HepG2 (cell line): ENCODE results near the gene ANKS1A. TPM values are rescaled to one million over a fixed set of nuclear protein-coding genes. Genes with fewer than 3 reads are reported as not detected.

ENCODE experiments used
- ARNT2 ChIP-seq: sonication (generic); formaldehyde crosslinking; IDR thresholded peaks from 2 replicates; pipeline ENCODE4 v1.8.0; 2022; ENCODE audit warnings: mild to moderate bottlenecking, low read depth, missing genetic modification reagents, moderate library complexity
- ERF ChIP-seq: IDR thresholded peaks from 2 replicates; pipeline ENCODE4 v1.6.1; 2018; ENCODE audit warnings: missing biosample characterization, missing genetic modification reagents
- ISX ChIP-seq: sonication (generic); formaldehyde crosslinking; conservative IDR thresholded peaks from 2 replicates; pipeline ENCODE4 v1.5.0; 2020; ENCODE audit warnings: missing genetic modification reagents
- KLF6 ChIP-seq: IDR thresholded peaks from 2 replicates; pipeline ENCODE4 v1.8.0; 2016; ENCODE audit warnings: missing biosample characterization, missing genetic modification reagents
- NKX3-1 ChIP-seq: sonication (generic); formaldehyde crosslinking; IDR thresholded peaks from 2 replicates; pipeline ENCODE4 v1.5.0; 2020; ENCODE audit warnings: missing genetic modification reagents
- NR2F6 ChIP-seq, 2 experiments: IDR thresholded peaks; 2 replicates each; pipeline ENCODE4 v1.6.1; 2016; ENCODE audit warnings: antibody characterized with exemption in 1 of 2, mild to moderate bottlenecking in 1 of 2
- PLRG1 ChIP-seq: fragments of 450-650 bp; conservative IDR thresholded peaks from 2 replicates; pipeline ENCODE4 v1.6.1; 2016
- PRPF4 ChIP-seq: fragments of 200-400 bp; formaldehyde crosslinking; IDR thresholded peaks from 2 replicates; pipeline ENCODE4 v1.6.1; 2016; ENCODE audit warnings: low read length, low read depth; ENCODE audit not compliant: poor library complexity, severe bottlenecking
- RBAK ChIP-seq: sonication (generic); formaldehyde crosslinking; IDR thresholded peaks from 2 replicates; pipeline ENCODE4 v1.5.1; 2020; ENCODE audit warnings: mild to moderate bottlenecking, missing genetic modification reagents
- TEAD3 ChIP-seq: optimal IDR thresholded peaks from 2 replicates; pipeline ENCODE3; 2016; ENCODE audit warnings: borderline replicate concordance
- ZBTB3 ChIP-seq: sonication (generic); formaldehyde crosslinking; IDR thresholded peaks from 2 replicates; pipeline ENCODE4 v1.4.0; 2020; ENCODE audit warnings: low read depth, mild to moderate bottlenecking, moderate library complexity, missing genetic modification reagents, borderline replicate concordance
- ZFAT ChIP-seq: sonication (generic); formaldehyde crosslinking; conservative IDR thresholded peaks from 2 replicates; pipeline ENCODE4 v1.8.1; 2023; ENCODE audit warnings: missing genetic modification reagents, inconsistent platforms
- ZFP36 ChIP-seq: fragments of 150-350 bp; IDR thresholded peaks from 2 replicates; pipeline ENCODE4 v1.6.1; 2018; ENCODE audit warnings: borderline replicate concordance, low read length, low read depth; ENCODE audit not compliant: partially characterized antibody
- ZNF335 ChIP-seq: sonication (generic); formaldehyde crosslinking; IDR thresholded peaks from 2 replicates; pipeline ENCODE4 v1.4.0; 2020; ENCODE audit warnings: missing genetic modification reagents
- ZNF441 ChIP-seq: sonication (generic); formaldehyde crosslinking; IDR thresholded peaks from 2 replicates; pipeline ENCODE4 v1.7.0; 2021; ENCODE audit warnings: missing genetic modification reagents, borderline replicate concordance
- ZNF749 ChIP-seq: sonication (generic); formaldehyde crosslinking; IDR thresholded peaks from 2 replicates; pipeline ENCODE4 v1.8.0; 2022; ENCODE audit warnings: mild to moderate bottlenecking, missing genetic modification reagents, moderate library complexity, borderline replicate concordance
- ZNF788 ChIP-seq: sonication (generic); formaldehyde crosslinking; IDR thresholded peaks from 2 replicates; pipeline ENCODE4 v1.5.0; 2020; ENCODE audit warnings: mild to moderate bottlenecking, missing genetic modification reagents, borderline replicate concordance
- ZSCAN9 ChIP-seq: IDR thresholded peaks from 2 replicates; pipeline ENCODE4 v1.6.1; 2016; ENCODE audit warnings: borderline replicate concordance
- ZZZ3 ChIP-seq: sonication (generic); formaldehyde crosslinking; IDR thresholded peaks from 2 replicates; pipeline ENCODE4 v1.4.0; 2020; ENCODE audit warnings: missing genetic modification reagents, mild to moderate bottlenecking, borderline replicate concordance
- polyA plus RNA-seq, 8 experiments: library from polyadenylated mRNA; depleted of rRNA in 3 of 8; stranded (reverse) in 7 of 8; unstranded in 1 of 8; fragments of >200 nt; fragmentation: Illumina TruSeq in 4 of 8; extraction: Trizol in 4 of 8; gene quantifications; 2 replicates each; pipeline versions ENCODE4 v1.2.1 to v1.2.3, GENCODE V29; 2011 to 2016; ENCODE audit warnings: low read depth in 4 of 8, missing spikeins in 1 of 8, mixed read lengths in 1 of 8; ENCODE audit not compliant: insufficient read depth in 1 of 8
- total RNA-seq, 5 experiments: library from RNA; depleted of rRNA; stranded (reverse); fragments of >200 nt; fragmentation: Illumina TruSeq; extraction: Trizol; gene quantifications; 2 replicates each; pipeline ENCODE4 v1.2.3, GENCODE V29; 2016; ENCODE audit warnings: low read depth in 1 of 5
- TF ChIP-seq, protein P1 (sequence below): sonication (generic); formaldehyde crosslinking; IDR thresholded peaks from 2 replicates; pipeline ENCODE4 v1.4.0; 2020; ENCODE audit warnings: low read depth, mild to moderate bottlenecking, missing genetic modification reagents
- TF ChIP-seq, protein P2 (sequence below), 2 experiments: sonication (generic) in 1 of 2; formaldehyde crosslinking in 1 of 2; IDR thresholded peaks; 2 replicates each; pipeline versions ENCODE4 v1.5.1 to v1.6.1; 2011 to 2020; ENCODE audit warnings: borderline replicate concordance in 1 of 2, low read depth in 1 of 2, low read length in 1 of 2, mild to moderate bottlenecking in 1 of 2, missing genetic modification reagents in 1 of 2, moderate library complexity in 1 of 2
- TF ChIP-seq, protein P3 (sequence below): sonication (generic); formaldehyde crosslinking; IDR thresholded peaks from 2 replicates; pipeline ENCODE4 v1.8.1; 2023; ENCODE audit warnings: mild to moderate bottlenecking, missing genetic modification reagents, borderline replicate concordance
- TF ChIP-seq, protein P4 (sequence below): sonication (generic); formaldehyde crosslinking; IDR thresholded peaks from 2 replicates; pipeline ENCODE4 v1.8.0; 2023; ENCODE audit warnings: mild to moderate bottlenecking, missing genetic modification reagents

ANKS1A gene
- total and polyA plus RNA-seq, 2 of the 13 experiments (the other 11 are each of a cell fraction or from before 2014, with no cell fraction given), result 7.2 to 15.1 TPM

DNA sequence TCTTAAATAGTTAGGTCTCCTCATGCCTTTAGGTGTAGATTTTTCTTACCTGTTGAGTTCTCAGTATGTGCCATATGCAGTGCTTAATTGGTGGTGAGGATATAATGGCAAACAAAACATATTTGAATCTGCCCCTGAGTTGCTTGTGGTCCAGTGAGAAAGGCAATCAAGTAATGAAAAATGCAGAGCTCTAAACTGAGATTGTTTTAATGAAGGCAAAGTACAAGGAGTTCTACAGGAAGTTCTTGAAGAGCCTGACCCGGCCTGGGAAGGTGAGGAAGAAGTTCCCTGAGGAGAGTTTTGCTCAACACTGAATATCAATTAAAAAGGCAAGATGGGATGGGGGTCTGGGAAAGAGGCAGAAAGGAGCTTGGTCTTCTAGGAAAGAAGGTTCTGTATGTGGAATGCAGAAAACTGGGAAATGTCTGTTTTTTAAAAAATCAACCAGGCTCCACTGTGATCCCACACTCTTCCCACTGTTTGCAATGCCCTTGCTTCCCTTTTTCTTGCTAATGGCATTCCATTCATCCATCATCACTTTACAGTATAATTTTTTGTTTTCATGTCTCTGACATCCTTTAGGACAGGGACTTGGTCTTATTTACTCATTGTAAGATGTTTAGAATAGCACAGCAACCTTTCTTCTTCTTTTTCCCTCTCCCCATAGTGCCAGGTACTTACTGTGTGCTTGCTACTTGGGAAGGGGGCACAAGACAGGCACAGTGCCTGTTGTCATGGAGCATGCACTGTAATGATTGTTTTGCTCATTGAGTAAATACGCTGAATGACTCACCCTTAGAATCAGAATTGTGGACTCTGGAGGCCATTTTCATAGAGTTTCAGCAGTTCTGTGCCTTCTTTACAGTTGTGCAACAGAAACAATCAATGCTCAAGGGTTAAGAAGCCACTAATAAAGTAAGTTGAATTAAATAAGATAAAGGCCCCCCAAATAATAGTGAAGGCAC lies 64.3 kb downstream of the ANKS1A start (continued):
- TF ChIP-seq, protein P1, sequence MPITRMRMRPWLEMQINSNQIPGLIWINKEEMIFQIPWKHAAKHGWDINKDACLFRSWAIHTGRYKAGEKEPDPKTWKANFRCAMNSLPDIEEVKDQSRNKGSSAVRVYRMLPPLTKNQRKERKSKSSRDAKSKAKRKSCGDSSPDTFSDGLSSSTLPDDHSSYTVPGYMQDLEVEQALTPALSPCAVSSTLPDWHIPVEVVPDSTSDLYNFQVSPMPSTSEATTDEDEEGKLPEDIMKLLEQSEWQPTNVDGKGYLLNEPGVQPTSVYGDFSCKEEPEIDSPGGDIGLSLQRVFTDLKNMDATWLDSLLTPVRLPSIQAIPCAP (CRISPR knock-in tag), result no peak
- TF ChIP-seq, protein P2, sequence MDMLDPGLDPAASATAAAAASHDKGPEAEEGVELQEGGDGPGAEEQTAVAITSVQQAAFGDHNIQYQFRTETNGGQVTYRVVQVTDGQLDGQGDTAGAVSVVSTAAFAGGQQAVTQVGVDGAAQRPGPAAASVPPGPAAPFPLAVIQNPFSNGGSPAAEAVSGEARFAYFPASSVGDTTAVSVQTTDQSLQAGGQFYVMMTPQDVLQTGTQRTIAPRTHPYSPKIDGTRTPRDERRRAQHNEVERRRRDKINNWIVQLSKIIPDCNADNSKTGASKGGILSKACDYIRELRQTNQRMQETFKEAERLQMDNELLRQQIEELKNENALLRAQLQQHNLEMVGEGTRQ (IDR thresholded peaks at IDR 0.05; ENCODE audit: low read depth, low read length), result no peak
- TF ChIP-seq, protein P2 (CRISPR knock-in tag; IDR thresholded peaks at IDR 0.05; ENCODE audit: borderline replicate concordance), result no peak
- TF ChIP-seq RBAK (CRISPR knock-in tag) (no peak), ERF (CRISPR knock-in tag) (peak; percentile 62), ZSCAN9 (CRISPR knock-in tag) (peak; percentile 90; the same call in 1 of the 2 replicates), NKX3-1 (0 out of 2 replicates have a peak, but pooled peaks have one; percentile 34), ZNF441 (CRISPR knock-in tag) (peak; percentile 46), ZFP36 (no peak), ZFAT (CRISPR knock-in tag) (no peak), ZNF749 (no peak), ISX (CRISPR knock-in tag) (no peak), KLF6 (0 out of 2 replicates have a peak, but pooled peaks have one; percentile 67), ZNF788 (no peak), TEAD3 (CRISPR knock-in tag) (peak; percentile 64), PLRG1 (no peak), PRPF4 (no peak), ZNF335 (CRISPR knock-in tag) (no peak), ARNT2 (CRISPR knock-in tag) (0 out of 2 replicates have a peak, but pooled peaks have one; percentile 41), NR2F6 (IDR thresholded peaks at IDR 0.05) (peak; percentile 72), NR2F6 (CRISPR knock-in tag; IDR thresholded peaks at IDR 0.05) (peak; percentile 74), ZZZ3 (CRISPR knock-in tag) (no peak), ZBTB3 (CRISPR knock-in tag) (no peak; the same call in 1 of the 2 replicates)
- TF ChIP-seq, protein P3, sequence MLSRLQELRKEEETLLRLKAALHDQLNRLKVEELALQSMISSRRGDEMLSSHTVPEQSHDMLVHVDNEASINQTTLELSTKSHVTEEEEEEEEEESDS (CRISPR knock-in tag), result no peak
- TF ChIP-seq, protein P4, sequence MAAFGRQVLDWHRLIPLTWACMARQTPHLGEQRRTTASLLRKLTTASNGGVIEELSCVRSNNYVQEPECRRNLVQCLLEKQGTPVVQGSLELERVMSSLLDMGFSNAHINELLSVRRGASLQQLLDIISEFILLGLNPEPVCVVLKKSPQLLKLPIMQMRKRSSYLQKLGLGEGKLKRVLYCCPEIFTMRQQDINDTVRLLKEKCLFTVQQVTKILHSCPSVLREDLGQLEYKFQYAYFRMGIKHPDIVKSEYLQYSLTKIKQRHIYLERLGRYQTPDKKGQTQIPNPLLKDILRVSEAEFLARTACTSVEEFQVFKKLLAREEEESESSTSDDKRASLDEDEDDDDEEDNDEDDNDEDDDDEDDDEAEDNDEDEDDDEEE (CRISPR knock-in tag), result 0 out of 2 replicates have a peak, but pooled peaks have one; percentile 59
